ENCODE measurements around the gene PERM1.

The PERM1 gene

GRCh38 chr1:934991-935750 lies 46.7 kb downstream of the PERM1 start:
- DNase-seq (ENCODE audit: low spot score): no peak

- DNase-seq (ENCODE audit: low spot score): no peak
Measured at GRCh38 chr1:933603-933940, 48.3 kb downstream of the PERM1 start.

- no peak for DNase-seq (ENCODE audit: low spot score)
Measured at GRCh38 chr1:932776-933602, 48.9 kb downstream of the PERM1 start.

GRCh38 chr1:932173-932510 lies 49.8 kb downstream of the PERM1 start:
- DNase-seq (ENCODE audit: low spot score): no peak

GRCh38 chr1:931380-932172 lies 50.3 kb downstream of the PERM1 start:
- DNase-seq (ENCODE audit: low spot score): no peak

GRCh38 chr1:930633-931138 lies 51.2 kb downstream of the PERM1 start:
- no peak for DNase-seq (ENCODE audit: low spot score)

- no peak for DNase-seq (ENCODE audit: low spot score)
Measured at GRCh38 chr1:929712-930632, 51.9 kb downstream of the PERM1 start.

GRCh38 chr1:928825-929661 lies 52.9 kb downstream of the PERM1 start:
- no peak for DNase-seq (ENCODE audit: low spot score)

GRCh38 chr1:927748-928147 lies 54.1 kb downstream of the PERM1 start:
- no peak for DNase-seq (ENCODE audit: low spot score)

GRCh38 chr1:927234-927633 lies 54.7 kb downstream of the PERM1 start:
- DNase-seq (ENCODE audit: low spot score): no peak

GRCh38 chr1:925561-926421 lies 56.1 kb downstream of the PERM1 start:
- no peak for DNase-seq (ENCODE audit: low spot score)

Measured in CD4-positive, alpha-beta T cell treated with Interleukin-15 for 4 hours (primary cell).